Natural killer cell (primary cell): ENCODE data around the gene DISC1. TPM values are rescaled to one million over a fixed set of nuclear protein-coding genes. Genes with fewer than 3 reads are reported as not detected.
A peak's percentile ranks its signal among the peaks of the same experiment; 100 is the strongest.

Source experiments
- ATAC-seq, 3 donors: fragments of 150-1000 bp in 2 of 3; fragments of 200-7000 bp in 1 of 3; cut with Tn5 transposase; 1 replicate in 1 of 3; 2 replicates in 2 of 3; pipeline ENCODE4 v1.10.0; 2021; ENCODE audit warnings: mild to moderate bottlenecking in 2 of 3, moderate library complexity in 2 of 3
- DNase-seq, 2 donors: peaks; one replicate each; pipeline versions ENCODE4 v3.0.0 to v3.0.0-alpha.2; 2013 to 2021; ENCODE audit warnings: mixed read lengths in 1 of 2
- H3K27ac ChIP-seq: one replicate; pipeline ENCODE4 v1.5.1; 2013; ENCODE audit warnings: mild to moderate bottlenecking, low read length
- H3K27me3 ChIP-seq: one replicate; pipeline ENCODE4 v1.6.1; 2013; ENCODE audit warnings: low read length; ENCODE audit not compliant: control insufficient read depth, insufficient read depth
- H3K36me3 ChIP-seq: one replicate; pipeline ENCODE4 v1.6.1; 2013; ENCODE audit warnings: low read length; ENCODE audit not compliant: control insufficient read depth, insufficient read depth
- H3K4me1 ChIP-seq: one replicate; pipeline ENCODE4 v1.6.1; 2013; ENCODE audit warnings: low read length; ENCODE audit not compliant: control insufficient read depth, insufficient read depth
- H3K4me3 ChIP-seq: one replicate; pipeline ENCODE4 v1.5.1; 2013; ENCODE audit warnings: low read length
- H3K9me3 ChIP-seq: one replicate; pipeline ENCODE4 v1.6.1; 2013; ENCODE audit warnings: low read length; ENCODE audit not compliant: control insufficient read depth, insufficient read depth
- H3K27ac Mint-ChIP-seq, 2 donors: one replicate each; pipeline ENCODE4 v1.8.0; 2022; ENCODE audit warnings: mild to moderate bottlenecking in 2 of 2, mixed read lengths in 2 of 2, moderate library complexity in 1 of 2
- H3K27me3 Mint-ChIP-seq, 2 donors: one replicate each; pipeline ENCODE4 v1.8.0; 2022; ENCODE audit warnings: low read depth in 2 of 2, mixed read lengths in 2 of 2
- H3K36me3 Mint-ChIP-seq: one replicate; pipeline ENCODE4 v1.8.0; 2022; ENCODE audit warnings: mixed read lengths
- H3K4me1 Mint-ChIP-seq, 2 donors: one replicate each; pipeline ENCODE4 v1.8.0; 2022; ENCODE audit warnings: mixed read lengths in 2 of 2
- H3K4me3 Mint-ChIP-seq: one replicate; pipeline ENCODE4 v1.8.0; 2022; ENCODE audit warnings: mild to moderate bottlenecking, moderate library complexity, mixed read lengths
- H3K9me3 Mint-ChIP-seq, 2 donors: one replicate each; pipeline ENCODE4 v1.8.0; 2022; ENCODE audit warnings: mixed read lengths in 2 of 2
- WGBS: methylation state at CpG from one replicate; pipeline ENCODE4 v1.1.7; 2013; ENCODE audit warnings: missing lambda C conversion rate; ENCODE audit not compliant: insufficient coverage; 5-methylcytosine and 5-hydroxymethylcytosine counted together
- intact Hi-C: fragments of 100-400 bp; cut with micrococcal nuclease; formaldehyde crosslinking; loops from one replicate; pipeline ENCODE4 v1.14.2; 2022
- total RNA-seq, 4 donors: library from RNA; stranded (reverse); fragments of 120-200 nt in 1 of 4; gene quantifications; one replicate each; pipeline versions ENCODE4 v1.2.3 to v1.2.4, GENCODE V29; 2013 to 2022
- TF ChIP-seq, protein P1 (sequence below): fragments of 200-600 bp; IDR thresholded peaks from one replicate; pipeline ENCODE4 v1.8.0; 2022; ENCODE audit warnings: antibody characterized with exemption

Gene DISC1
- total RNA-seq, 3 donors from 2014 or later (not counting 1 experiment from before 2014, with no cell fraction given), result 5.9 to 10.7 (median 9.7) TPM

DNA sequence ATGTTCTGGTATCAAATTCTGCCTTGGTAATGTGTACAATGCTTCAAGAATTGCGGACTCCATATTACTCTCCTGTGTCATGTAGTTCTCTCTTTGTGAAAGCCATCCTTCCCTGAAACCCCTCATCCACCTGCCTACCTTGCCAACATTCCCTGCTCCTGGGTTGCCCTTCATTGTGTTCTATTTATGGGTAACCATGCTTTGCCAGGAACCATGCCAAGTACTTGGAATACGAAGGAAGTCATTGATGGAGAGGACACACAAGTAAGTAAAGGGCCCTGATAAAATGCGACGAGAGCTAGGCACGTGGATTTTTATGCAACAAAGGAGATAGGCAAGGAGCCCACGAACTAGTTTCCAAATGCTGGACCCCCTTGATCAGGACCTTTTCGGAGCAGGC lies 300.8 kb downstream of the DISC1 start:
- no peaks in the 10 kb centered on the region for H3K27me3 ChIP-seq
- Mint-ChIP-seq H3K4me1 (peaks cover 8 to 9% of the 10 kb centered on the region in 2 donors), H3K27me3 (no peaks in the 10 kb centered on the region), H3K4me3 (no peak overlapping the region), H3K9me3 (no peaks in the 10 kb centered on the region), H3K36me3 (no peaks in the 10 kb centered on the region), H3K27ac (no peak overlapping the region)
- ATAC-seq (no peak), DNase-seq (no peak)
- no peak overlapping the region for H3K4me3 ChIP-seq
- H3K36me3 ChIP-seq, result no peaks in the 10 kb centered on the region
- TF ChIP-seq, protein P1, sequence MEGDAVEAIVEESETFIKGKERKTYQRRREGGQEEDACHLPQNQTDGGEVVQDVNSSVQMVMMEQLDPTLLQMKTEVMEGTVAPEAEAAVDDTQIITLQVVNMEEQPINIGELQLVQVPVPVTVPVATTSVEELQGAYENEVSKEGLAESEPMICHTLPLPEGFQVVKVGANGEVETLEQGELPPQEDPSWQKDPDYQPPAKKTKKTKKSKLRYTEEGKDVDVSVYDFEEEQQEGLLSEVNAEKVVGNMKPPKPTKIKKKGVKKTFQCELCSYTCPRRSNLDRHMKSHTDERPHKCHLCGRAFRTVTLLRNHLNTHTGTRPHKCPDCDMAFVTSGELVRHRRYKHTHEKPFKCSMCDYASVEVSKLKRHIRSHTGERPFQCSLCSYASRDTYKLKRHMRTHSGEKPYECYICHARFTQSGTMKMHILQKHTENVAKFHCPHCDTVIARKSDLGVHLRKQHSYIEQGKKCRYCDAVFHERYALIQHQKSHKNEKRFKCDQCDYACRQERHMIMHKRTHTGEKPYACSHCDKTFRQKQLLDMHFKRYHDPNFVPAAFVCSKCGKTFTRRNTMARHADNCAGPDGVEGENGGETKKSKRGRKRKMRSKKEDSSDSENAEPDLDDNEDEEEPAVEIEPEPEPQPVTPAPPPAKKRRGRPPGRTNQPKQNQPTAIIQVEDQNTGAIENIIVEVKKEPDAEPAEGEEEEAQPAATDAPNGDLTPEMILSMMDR, result no peak
- no peak overlapping the region for H3K27ac ChIP-seq
- H3K4me1 ChIP-seq, result peaks cover 4% of the 10 kb centered on the region
- 92% methylated on average over 7 of the region's 7 CpGs for WGBS
- intact Hi-C loops, result no loop called here
- H3K9me3 ChIP-seq, result peaks cover 8% of the 10 kb centered on the region

DNA sequence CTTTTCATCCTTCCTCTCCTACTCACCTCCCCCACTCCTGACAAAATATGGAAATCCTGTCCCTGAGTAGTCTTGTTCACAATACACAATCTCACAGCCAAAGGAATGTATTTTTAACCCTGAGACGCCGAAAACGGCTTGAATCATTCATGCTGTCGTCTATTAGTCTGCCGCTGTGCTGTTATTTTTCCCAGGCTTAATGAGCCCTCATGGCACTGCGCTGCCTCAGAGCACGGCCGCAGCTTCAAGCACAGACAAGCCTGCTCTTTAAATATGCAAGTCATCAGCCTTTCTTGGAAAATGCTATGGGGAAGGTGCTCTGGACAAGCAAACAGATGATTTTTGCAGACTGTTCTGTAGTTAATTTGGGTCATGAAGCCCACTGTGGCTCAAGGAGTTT lies 302.7 kb downstream of the DISC1 start:
- no peak for ATAC-seq
- Histone ChIP-seq H3K4me3 (no peak overlapping the region), H3K27ac (no peak overlapping the region), H3K27me3 (no peaks in the 10 kb centered on the region), H3K4me1 (peaks cover 4% of the 10 kb centered on the region), H3K36me3 (no peaks in the 10 kb centered on the region), H3K9me3 (peaks cover 9% of the 10 kb centered on the region)
- no peaks in the 10 kb centered on the region for H3K9me3 Mint-ChIP-seq
- no peak overlapping the region for H3K4me3 Mint-ChIP-seq
- 56% methylated on average over 8 of the region's 8 CpGs for WGBS
- peaks cover 8 to 9% of the 10 kb centered on the region in 2 donors for H3K4me1 Mint-ChIP-seq
- no peak for DNase-seq
- H3K27me3 Mint-ChIP-seq, result no peaks in the 10 kb centered on the region
- no peak overlapping the region for H3K27ac Mint-ChIP-seq
- no peaks in the 10 kb centered on the region for H3K36me3 Mint-ChIP-seq
- TF ChIP-seq, protein P1, result no peak
- intact Hi-C loops, result no loop called here

DNA sequence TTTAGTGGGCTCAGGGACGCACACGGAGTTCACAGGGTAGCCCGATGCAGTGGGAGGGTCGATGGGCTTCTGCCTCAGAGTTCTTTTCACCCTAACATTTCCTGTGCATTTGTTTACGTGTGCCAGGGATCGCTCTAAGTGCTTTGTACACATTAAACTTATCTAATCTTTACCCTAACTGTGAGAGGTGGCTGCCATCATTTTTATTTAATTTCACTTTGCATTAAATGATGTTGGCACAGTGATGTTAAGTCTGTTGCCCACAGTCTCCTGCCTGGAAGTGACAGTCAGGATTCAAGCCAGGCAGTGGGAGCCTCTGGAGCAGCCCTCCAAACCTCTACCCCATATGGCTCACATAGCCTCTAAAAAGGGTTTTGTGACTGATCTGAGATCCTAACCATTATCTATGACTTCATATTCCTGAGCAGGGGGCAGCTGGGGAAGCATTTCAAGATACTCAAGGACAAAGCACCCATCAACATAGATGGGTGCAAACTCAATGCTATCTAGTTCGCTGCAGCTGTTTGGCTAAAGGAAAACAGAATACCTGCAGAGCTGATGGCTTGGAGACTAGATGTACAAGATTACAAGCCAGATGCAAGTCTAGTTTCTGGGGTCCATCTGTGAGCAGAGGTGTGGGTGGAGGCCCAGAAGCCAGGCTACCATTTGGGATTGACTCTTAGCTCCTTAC lies 303.8 kb downstream of the DISC1 start:
- TF ChIP-seq, protein P1, result no peak
- ATAC-seq (no peak), DNase-seq (peak in 1 of 2 donors; percentile 15)
- H3K4me3 Mint-ChIP-seq, result peak overlapping the region; percentile 4
- H3K27ac ChIP-seq, result no peak overlapping the region
- H3K9me3 ChIP-seq, result peaks cover 9% of the 10 kb centered on the region
- no peaks in the 10 kb centered on the region for H3K36me3 ChIP-seq
- H3K4me1 ChIP-seq, result peaks cover 4% of the 10 kb centered on the region
- 81% methylated on average over 7 of the region's 7 CpGs for WGBS
- peaks cover 8 to 9% of the 10 kb centered on the region in 2 donors for H3K4me1 Mint-ChIP-seq
- no peaks in the 10 kb centered on the region for H3K36me3 Mint-ChIP-seq
- H3K4me3 ChIP-seq, result no peak overlapping the region
- H3K27ac Mint-ChIP-seq, result no peak overlapping the region
- no peaks in the 10 kb centered on the region for H3K27me3 ChIP-seq
- intact Hi-C loops, result loop anchor here (5.0 kb wide), 1 partner anchor 63 kb away; no protein-coding TSS in a partner anchor
- H3K27me3 Mint-ChIP-seq, result no peaks in the 10 kb centered on the region
- H3K9me3 Mint-ChIP-seq, result no peaks in the 10 kb centered on the region

DNA sequence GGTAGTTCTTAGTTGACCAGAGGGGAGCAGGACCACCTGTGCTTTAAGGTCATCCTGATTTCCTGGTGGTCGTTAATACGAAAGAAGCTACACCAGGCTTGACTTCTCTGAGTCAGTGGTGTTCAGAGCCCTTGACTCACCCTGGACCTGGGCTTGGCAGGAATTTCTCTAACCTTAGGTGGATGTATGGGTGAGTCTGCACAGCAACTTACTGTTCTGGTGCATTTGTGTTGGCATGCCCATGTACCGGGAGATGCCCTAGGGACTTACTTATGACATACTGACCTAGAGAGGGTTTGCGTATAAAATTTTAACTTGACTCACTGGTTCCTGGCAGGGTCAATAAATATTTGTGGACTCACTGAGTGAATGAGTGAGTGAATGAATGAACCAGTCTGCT lies 304.6 kb downstream of the DISC1 start:
- TF ChIP-seq, protein P1, result no peak
- Mint-ChIP-seq H3K9me3 (no peaks in the 10 kb centered on the region), H3K4me3 (no peak overlapping the region), H3K27me3 (no peaks in the 10 kb centered on the region), H3K27ac (no peak overlapping the region), H3K36me3 (no peaks in the 10 kb centered on the region), H3K4me1 (peaks cover 8 to 9% of the 10 kb centered on the region in 2 donors)
- H3K4me3 ChIP-seq, result no peak overlapping the region
- H3K27ac ChIP-seq, result no peak overlapping the region
- H3K36me3 ChIP-seq, result no peaks in the 10 kb centered on the region
- intact Hi-C loops, result loop anchor here (5.0 kb wide), 1 partner anchor 64 kb away; no protein-coding TSS in a partner anchor
- WGBS, result 98% methylated on average over 4 of the region's 4 CpGs
- DNase-seq, result no peak
- no peak for ATAC-seq
- H3K4me1 ChIP-seq, result peaks cover 4% of the 10 kb centered on the region
- no peaks in the 10 kb centered on the region for H3K27me3 ChIP-seq
- peaks cover 9% of the 10 kb centered on the region for H3K9me3 ChIP-seq
